WTC11 (cell line): Measurements from ENCODE around the gene NAALADL2. TPM values are rescaled to one million over a fixed set of nuclear protein-coding genes. Genes with fewer than 3 reads are reported as not detected.

Experiments
- ATAC-seq: fragments of 200-7000 bp; cut with Tn5 transposase; 2 replicates; pipeline ENCODE4 v1.10.0; 2021; ENCODE audit warnings: mild to moderate bottlenecking, moderate library complexity
- CTCF ChIA-PET: fragments of 300-600 bp; sonication (Branson Sonifier 250); formaldehyde crosslinking; loops from one replicate; lab custom pipeline; 2021; ENCODE audit warnings: antibody characterized with exemption; lab: Charles Lee
- POLR2A ChIA-PET: fragments of 350-600 bp; sonication (Branson Sonifier 250); formaldehyde crosslinking; loops from one replicate; lab custom pipeline; 2021; ENCODE audit warnings: antibody characterized with exemption; lab: Charles Lee
- DNase-seq: peaks from one replicate; pipeline ENCODE4 v3.0.0; 2021; ENCODE audit warnings: low spot score
- H3K27ac Mint-ChIP-seq: 2 replicates; pipeline ENCODE4 v1.8.0; 2021; ENCODE audit warnings: mixed read lengths
- H3K27me3 Mint-ChIP-seq: 2 replicates; pipeline ENCODE4 v1.8.0; 2021; ENCODE audit warnings: low read depth, mild to moderate bottlenecking, moderate library complexity, mixed read lengths
- H3K36me3 Mint-ChIP-seq: 2 replicates; pipeline ENCODE4 v1.8.0; 2021; ENCODE audit warnings: mixed read lengths
- H3K4me1 Mint-ChIP-seq: 2 replicates; pipeline ENCODE4 v1.8.0; 2022; ENCODE audit warnings: mixed read lengths
- H3K4me3 Mint-ChIP-seq: 2 replicates; pipeline ENCODE4 v1.8.0; 2021; ENCODE audit warnings: mild to moderate bottlenecking, moderate library complexity, mixed read lengths
- H3K9me3 Mint-ChIP-seq: 2 replicates; pipeline ENCODE4 v1.8.0; 2021; ENCODE audit warnings: mixed read lengths
- ATF1 ChIP-seq: sonication (generic); formaldehyde crosslinking; IDR thresholded peaks from 2 replicates; pipeline ENCODE4 v1.8.1; 2023; ENCODE audit warnings: mild to moderate bottlenecking, moderate library complexity, missing genetic modification reagents
- CBFB ChIP-seq: sonication (generic); formaldehyde crosslinking; IDR thresholded peaks from 2 replicates; pipeline ENCODE4 v1.8.1; 2022; ENCODE audit warnings: mild to moderate bottlenecking, low read depth, missing genetic modification reagents
- CREM ChIP-seq: sonication (generic); formaldehyde crosslinking; IDR thresholded peaks from 2 replicates; pipeline ENCODE4 v1.8.1; 2022; ENCODE audit warnings: mild to moderate bottlenecking, missing genetic modification reagents, moderate library complexity
- EMX1 ChIP-seq: fragments of 250-450 bp; sonication (Bioruptor Pico); IDR thresholded peaks from 2 replicates; pipeline ENCODE4 v1.8.0; 2021; ENCODE audit warnings: mild to moderate bottlenecking
- FOXP1 ChIP-seq: sonication (generic); formaldehyde crosslinking; IDR thresholded peaks from 2 replicates; pipeline ENCODE4 v1.8.0; 2022; ENCODE audit warnings: missing genetic modification reagents, mild to moderate bottlenecking, moderate library complexity, borderline replicate concordance
- GRHL2 ChIP-seq: fragments of 250-450 bp; sonication (Bioruptor Pico); IDR thresholded peaks from 2 replicates; pipeline ENCODE4 v1.8.0; 2022; ENCODE audit warnings: mild to moderate bottlenecking, moderate library complexity; ENCODE audit not compliant: insufficient replicate concordance, severe bottlenecking
- HMGA2 ChIP-seq: fragments of 250-450 bp; sonication (Bioruptor Pico); IDR thresholded peaks from 2 replicates; pipeline ENCODE4 v1.4.0; 2021; ENCODE audit warnings: mild to moderate bottlenecking, moderate library complexity
- JAZF1 ChIP-seq: fragments of 250-450 bp; sonication (Bioruptor Pico); IDR thresholded peaks from 2 replicates; pipeline ENCODE4 v1.9.0; 2021; ENCODE audit warnings: moderate library complexity, mild to moderate bottlenecking, inconsistent platforms
- NR2C2 ChIP-seq: sonication (generic); formaldehyde crosslinking; IDR thresholded peaks from 2 replicates; pipeline ENCODE4 v1.8.0; 2022; ENCODE audit warnings: mild to moderate bottlenecking, missing genetic modification reagents
- RORB ChIP-seq: fragments of 250-450 bp; sonication (Bioruptor Pico); IDR thresholded peaks from 2 replicates; pipeline ENCODE4 v1.9.0; 2021; ENCODE audit warnings: mild to moderate bottlenecking
- SMAD3 ChIP-seq: sonication (generic); formaldehyde crosslinking; IDR thresholded peaks from 2 replicates; pipeline ENCODE4 v1.8.0; 2022; ENCODE audit warnings: missing genetic modification reagents, mild to moderate bottlenecking, borderline replicate concordance
- SOX15 ChIP-seq: fragments of 250-450 bp; sonication (Bioruptor Pico); IDR thresholded peaks from 2 replicates; pipeline ENCODE4 v1.9.0; 2021; ENCODE audit warnings: mild to moderate bottlenecking
- TP53 ChIP-seq: sonication (generic); formaldehyde crosslinking; IDR thresholded peaks from 2 replicates; pipeline ENCODE4 v1.8.1; 2023; ENCODE audit warnings: mild to moderate bottlenecking, missing genetic modification reagents
- ZNF263 ChIP-seq: sonication (generic); formaldehyde crosslinking; IDR thresholded peaks from 2 replicates; pipeline ENCODE4 v1.8.1; 2022; ENCODE audit warnings: low read depth, mild to moderate bottlenecking, moderate library complexity, missing genetic modification reagents
- ZNF396 ChIP-seq: fragments of 250-450 bp; sonication (Bioruptor Pico); IDR thresholded peaks from 2 replicates; pipeline ENCODE4 v1.8.0; 2021; ENCODE audit warnings: mild to moderate bottlenecking, moderate library complexity, borderline replicate concordance
- ZNF671 ChIP-seq: fragments of 250-450 bp; sonication (Bioruptor Pico); IDR thresholded peaks from 2 replicates; pipeline ENCODE4 v1.8.0; 2021; ENCODE audit warnings: mild to moderate bottlenecking
- total RNA-seq: library from RNA; stranded (reverse); gene quantifications from 3 replicates; pipeline ENCODE4 v1.2.3, GENCODE V29; 2021
- TF ChIP-seq, protein P1 (sequence below): sonication (generic); formaldehyde crosslinking; IDR thresholded peaks from 2 replicates; pipeline ENCODE4 v1.8.1; 2022; ENCODE audit warnings: missing genetic modification reagents, borderline replicate concordance
- TF ChIP-seq, protein P2 (sequence below): sonication (generic); formaldehyde crosslinking; IDR thresholded peaks from 2 replicates; pipeline ENCODE4 v1.8.0; 2023; ENCODE audit warnings: missing genetic modification reagents, mild to moderate bottlenecking, borderline replicate concordance
- TF ChIP-seq, protein P3 (sequence below): fragments of 250-450 bp; sonication (Bioruptor Pico); IDR thresholded peaks from 2 replicates; pipeline ENCODE4 v1.9.0; 2021; ENCODE audit warnings: mild to moderate bottlenecking
- TF ChIP-seq, protein P4 (sequence below): fragments of 250-450 bp; sonication (Bioruptor Pico); IDR thresholded peaks from 2 replicates; pipeline ENCODE4 v1.8.0; 2021; ENCODE audit warnings: mild to moderate bottlenecking
- TF ChIP-seq, protein P5 (sequence below): sonication (generic); formaldehyde crosslinking; IDR thresholded peaks from 2 replicates; pipeline ENCODE4 v1.8.1; 2023; ENCODE audit warnings: mild to moderate bottlenecking, missing genetic modification reagents, borderline replicate concordance
- TF ChIP-seq, protein P6 (sequence below): sonication (generic); formaldehyde crosslinking; IDR thresholded peaks from 2 replicates; pipeline ENCODE4 v1.8.1; 2023; ENCODE audit warnings: mild to moderate bottlenecking, missing genetic modification reagents
- TF ChIP-seq, protein P7 (sequence below): sonication (generic); formaldehyde crosslinking; IDR thresholded peaks from 2 replicates; pipeline ENCODE4 v1.8.1; 2022; ENCODE audit warnings: low read depth, mild to moderate bottlenecking, moderate library complexity, missing genetic modification reagents, borderline replicate concordance

NAALADL2 gene
- total RNA-seq, 1 experiment from 2014 or later = 1.2 TPM

DNA sequence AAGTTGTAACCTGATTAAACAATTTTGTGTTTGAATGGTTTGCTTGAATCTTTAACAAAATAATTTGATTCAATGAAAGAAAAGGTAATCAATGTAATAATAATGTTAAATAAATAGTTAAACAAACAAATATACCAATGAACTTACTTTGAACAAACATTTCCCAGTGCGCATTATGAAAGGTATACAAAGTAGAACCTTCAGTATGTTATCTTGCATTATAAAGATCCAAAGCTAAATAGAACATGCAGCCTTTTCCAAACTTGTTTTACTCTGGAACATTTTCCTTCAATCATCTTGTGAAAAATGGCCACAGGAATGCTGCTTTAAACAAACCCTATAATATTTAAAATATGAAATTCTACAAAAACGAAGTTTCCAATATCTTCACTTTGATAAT, 620.0 kb downstream of the NAALADL2 start:
- TF ChIP-seq RORB (no peak), GRHL2 (no peak), ZNF396 (CRISPR knock-in tag) (no peak), ATF1 (no peak), TP53 (CRISPR knock-in tag) (no peak), SMAD3 (CRISPR knock-in tag) (no peak), HMGA2 (CRISPR knock-in tag) (no peak), CBFB (no peak)
- TF ChIP-seq, protein P1, sequence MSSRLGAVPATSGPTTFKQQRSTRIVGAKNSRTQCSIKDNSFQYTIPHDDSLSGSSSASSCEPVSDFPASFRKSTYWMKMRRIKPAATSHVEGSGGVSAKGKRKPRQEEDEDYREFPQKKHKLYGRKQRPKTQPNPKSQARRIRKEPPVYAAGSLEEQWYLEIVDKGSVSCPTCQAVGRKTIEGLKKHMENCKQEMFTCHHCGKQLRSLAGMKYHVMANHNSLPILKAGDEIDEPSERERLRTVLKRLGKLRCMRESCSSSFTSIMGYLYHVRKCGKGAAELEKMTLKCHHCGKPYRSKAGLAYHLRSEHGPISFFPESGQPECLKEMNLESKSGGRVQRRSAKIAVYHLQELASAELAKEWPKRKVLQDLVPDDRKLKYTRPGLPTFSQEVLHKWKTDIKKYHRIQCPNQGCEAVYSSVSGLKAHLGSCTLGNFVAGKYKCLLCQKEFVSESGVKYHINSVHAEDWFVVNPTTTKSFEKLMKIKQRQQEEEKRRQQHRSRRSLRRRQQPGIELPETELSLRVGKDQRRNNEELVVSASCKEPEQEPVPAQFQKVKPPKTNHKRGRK = no peak
- TF ChIP-seq, protein P2, sequence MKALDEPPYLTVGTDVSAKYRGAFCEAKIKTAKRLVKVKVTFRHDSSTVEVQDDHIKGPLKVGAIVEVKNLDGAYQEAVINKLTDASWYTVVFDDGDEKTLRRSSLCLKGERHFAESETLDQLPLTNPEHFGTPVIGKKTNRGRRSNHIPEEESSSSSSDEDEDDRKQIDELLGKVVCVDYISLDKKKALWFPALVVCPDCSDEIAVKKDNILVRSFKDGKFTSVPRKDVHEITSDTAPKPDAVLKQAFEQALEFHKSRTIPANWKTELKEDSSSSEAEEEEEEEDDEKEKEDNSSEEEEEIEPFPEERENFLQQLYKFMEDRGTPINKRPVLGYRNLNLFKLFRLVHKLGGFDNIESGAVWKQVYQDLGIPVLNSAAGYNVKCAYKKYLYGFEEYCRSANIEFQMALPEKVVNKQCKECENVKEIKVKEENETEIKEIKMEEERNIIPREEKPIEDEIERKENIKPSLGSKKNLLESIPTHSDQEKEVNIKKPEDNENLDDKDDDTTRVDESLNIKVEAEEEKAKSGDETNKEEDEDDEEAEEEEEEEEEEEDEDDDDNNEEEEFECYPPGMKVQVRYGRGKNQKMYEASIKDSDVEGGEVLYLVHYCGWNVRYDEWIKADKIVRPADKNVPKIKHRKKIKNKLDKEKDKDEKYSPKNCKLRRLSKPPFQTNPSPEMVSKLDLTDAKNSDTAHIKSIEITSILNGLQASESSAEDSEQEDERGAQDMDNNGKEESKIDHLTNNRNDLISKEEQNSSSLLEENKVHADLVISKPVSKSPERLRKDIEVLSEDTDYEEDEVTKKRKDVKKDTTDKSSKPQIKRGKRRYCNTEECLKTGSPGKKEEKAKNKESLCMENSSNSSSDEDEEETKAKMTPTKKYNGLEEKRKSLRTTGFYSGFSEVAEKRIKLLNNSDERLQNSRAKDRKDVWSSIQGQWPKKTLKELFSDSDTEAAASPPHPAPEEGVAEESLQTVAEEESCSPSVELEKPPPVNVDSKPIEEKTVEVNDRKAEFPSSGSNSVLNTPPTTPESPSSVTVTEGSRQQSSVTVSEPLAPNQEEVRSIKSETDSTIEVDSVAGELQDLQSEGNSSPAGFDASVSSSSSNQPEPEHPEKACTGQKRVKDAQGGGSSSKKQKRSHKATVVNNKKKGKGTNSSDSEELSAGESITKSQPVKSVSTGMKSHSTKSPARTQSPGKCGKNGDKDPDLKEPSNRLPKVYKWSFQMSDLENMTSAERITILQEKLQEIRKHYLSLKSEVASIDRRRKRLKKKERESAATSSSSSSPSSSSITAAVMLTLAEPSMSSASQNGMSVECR (CRISPR knock-in tag) = no peak
- no peaks in the 10 kb centered on the region for H3K36me3 Mint-ChIP-seq

DNA sequence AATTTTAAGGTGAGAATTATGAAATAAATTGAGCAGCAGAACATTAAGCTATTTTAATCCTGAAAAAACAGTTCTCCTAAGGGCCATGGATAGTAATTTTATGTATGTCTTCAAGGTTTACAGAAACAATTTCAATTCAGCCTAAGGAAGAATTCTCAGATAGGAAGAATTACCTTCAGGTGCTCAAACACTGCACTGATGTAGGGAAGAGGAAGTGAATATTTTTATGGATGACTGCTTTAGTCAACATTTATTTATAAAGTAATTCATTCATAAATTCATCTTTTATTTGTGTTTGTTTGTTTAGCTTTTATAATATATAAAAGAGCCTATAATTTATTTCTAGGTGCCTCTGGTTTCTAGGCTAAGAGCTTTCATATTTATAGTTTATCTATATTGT, 620.7 kb downstream of the NAALADL2 start:
- DNase-seq (no peak), ATAC-seq (no peak)
- Mint-ChIP-seq H3K4me1 (no peaks in the 10 kb centered on the region; the same call in 1 of the 2 replicates), H3K9me3 (no peaks in the 10 kb centered on the region), H3K27me3 (no peaks in the 10 kb centered on the region), H3K36me3 (no peaks in the 10 kb centered on the region), H3K27ac (no peak overlapping the region), H3K4me3 (no peak overlapping the region)
- TF ChIP-seq EMX1 (no peak), CREM (CRISPR knock-in tag) (no peak), SOX15 (no peak), NR2C2 (no peak), FOXP1 (CRISPR knock-in tag) (no peak), ZNF263 (no peak), JAZF1 (CRISPR knock-in tag) (no peak), ZNF671 (CRISPR knock-in tag) (no peak), RORB (no peak)
- TF ChIP-seq, protein P3, sequence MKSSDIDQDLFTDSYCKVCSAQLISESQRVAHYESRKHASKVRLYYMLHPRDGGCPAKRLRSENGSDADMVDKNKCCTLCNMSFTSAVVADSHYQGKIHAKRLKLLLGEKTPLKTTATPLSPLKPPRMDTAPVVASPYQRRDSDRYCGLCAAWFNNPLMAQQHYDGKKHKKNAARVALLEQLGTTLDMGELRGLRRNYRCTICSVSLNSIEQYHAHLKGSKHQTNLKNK = no peak
- TF ChIP-seq, protein P4, sequence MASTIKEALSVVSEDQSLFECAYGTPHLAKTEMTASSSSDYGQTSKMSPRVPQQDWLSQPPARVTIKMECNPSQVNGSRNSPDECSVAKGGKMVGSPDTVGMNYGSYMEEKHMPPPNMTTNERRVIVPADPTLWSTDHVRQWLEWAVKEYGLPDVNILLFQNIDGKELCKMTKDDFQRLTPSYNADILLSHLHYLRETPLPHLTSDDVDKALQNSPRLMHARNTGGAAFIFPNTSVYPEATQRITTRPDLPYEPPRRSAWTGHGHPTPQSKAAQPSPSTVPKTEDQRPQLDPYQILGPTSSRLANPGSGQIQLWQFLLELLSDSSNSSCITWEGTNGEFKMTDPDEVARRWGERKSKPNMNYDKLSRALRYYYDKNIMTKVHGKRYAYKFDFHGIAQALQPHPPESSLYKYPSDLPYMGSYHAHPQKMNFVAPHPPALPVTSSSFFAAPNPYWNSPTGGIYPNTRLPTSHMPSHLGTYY (CRISPR knock-in tag) = no peak
- TF ChIP-seq, protein P5, sequence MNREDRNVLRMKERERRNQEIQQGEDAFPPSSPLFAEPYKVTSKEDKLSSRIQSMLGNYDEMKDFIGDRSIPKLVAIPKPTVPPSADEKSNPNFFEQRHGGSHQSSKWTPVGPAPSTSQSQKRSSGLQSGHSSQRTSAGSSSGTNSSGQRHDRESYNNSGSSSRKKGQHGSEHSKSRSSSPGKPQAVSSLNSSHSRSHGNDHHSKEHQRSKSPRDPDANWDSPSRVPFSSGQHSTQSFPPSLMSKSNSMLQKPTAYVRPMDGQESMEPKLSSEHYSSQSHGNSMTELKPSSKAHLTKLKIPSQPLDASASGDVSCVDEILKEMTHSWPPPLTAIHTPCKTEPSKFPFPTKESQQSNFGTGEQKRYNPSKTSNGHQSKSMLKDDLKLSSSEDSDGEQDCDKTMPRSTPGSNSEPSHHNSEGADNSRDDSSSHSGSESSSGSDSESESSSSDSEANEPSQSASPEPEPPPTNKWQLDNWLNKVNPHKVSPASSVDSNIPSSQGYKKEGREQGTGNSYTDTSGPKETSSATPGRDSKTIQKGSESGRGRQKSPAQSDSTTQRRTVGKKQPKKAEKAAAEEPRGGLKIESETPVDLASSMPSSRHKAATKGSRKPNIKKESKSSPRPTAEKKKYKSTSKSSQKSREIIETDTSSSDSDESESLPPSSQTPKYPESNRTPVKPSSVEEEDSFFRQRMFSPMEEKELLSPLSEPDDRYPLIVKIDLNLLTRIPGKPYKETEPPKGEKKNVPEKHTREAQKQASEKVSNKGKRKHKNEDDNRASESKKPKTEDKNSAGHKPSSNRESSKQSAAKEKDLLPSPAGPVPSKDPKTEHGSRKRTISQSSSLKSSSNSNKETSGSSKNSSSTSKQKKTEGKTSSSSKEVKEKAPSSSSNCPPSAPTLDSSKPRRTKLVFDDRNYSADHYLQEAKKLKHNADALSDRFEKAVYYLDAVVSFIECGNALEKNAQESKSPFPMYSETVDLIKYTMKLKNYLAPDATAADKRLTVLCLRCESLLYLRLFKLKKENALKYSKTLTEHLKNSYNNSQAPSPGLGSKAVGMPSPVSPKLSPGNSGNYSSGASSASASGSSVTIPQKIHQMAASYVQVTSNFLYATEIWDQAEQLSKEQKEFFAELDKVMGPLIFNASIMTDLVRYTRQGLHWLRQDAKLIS (CRISPR knock-in tag) = no peak
- TF ChIP-seq, protein P6, sequence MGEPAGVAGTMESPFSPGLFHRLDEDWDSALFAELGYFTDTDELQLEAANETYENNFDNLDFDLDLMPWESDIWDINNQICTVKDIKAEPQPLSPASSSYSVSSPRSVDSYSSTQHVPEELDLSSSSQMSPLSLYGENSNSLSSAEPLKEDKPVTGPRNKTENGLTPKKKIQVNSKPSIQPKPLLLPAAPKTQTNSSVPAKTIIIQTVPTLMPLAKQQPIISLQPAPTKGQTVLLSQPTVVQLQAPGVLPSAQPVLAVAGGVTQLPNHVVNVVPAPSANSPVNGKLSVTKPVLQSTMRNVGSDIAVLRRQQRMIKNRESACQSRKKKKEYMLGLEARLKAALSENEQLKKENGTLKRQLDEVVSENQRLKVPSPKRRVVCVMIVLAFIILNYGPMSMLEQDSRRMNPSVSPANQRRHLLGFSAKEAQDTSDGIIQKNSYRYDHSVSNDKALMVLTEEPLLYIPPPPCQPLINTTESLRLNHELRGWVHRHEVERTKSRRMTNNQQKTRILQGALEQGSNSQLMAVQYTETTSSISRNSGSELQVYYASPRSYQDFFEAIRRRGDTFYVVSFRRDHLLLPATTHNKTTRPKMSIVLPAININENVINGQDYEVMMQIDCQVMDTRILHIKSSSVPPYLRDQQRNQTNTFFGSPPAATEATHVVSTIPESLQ (CRISPR knock-in tag) = no peak
- TF ChIP-seq, protein P7, sequence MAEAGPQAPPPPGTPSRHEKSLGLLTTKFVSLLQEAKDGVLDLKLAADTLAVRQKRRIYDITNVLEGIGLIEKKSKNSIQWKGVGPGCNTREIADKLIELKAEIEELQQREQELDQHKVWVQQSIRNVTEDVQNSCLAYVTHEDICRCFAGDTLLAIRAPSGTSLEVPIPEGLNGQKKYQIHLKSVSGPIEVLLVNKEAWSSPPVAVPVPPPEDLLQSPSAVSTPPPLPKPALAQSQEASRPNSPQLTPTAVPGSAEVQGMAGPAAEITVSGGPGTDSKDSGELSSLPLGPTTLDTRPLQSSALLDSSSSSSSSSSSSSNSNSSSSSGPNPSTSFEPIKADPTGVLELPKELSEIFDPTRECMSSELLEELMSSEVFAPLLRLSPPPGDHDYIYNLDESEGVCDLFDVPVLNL (CRISPR knock-in tag) = no peak
- ChIA-PET CTCF (no interaction called here), POLR2A (no interaction called here)

More for the DNA sequence above, 620.0 kb downstream of the NAALADL2 start:
- H3K27me3 Mint-ChIP-seq = no peaks in the 10 kb centered on the region
- ChIA-PET POLR2A (no interaction called here), CTCF (no interaction called here)
- H3K4me1 Mint-ChIP-seq = no peaks in the 10 kb centered on the region; the same call in 1 of the 2 replicates
- H3K9me3 Mint-ChIP-seq = no peaks in the 10 kb centered on the region
- no peak for ATAC-seq
- no peak for DNase-seq
- no peak overlapping the region for H3K27ac Mint-ChIP-seq
- H3K4me3 Mint-ChIP-seq = no peak overlapping the region
